HL-60/S4 treated with phorbol 12-myristate 13-acetate at 8.2 ng/mL for 4 days and 3 days (cell line): ENCODE data around the gene CCSER1.
"Not testable (repeated sequence)": the region's sequence is repeated elsewhere in the genome, so short reads cannot be mapped to it uniquely, and the experiment has no call there.

Source experiments
- in situ Hi-C: fragments of 300-500 bp; cut with MboI; formaldehyde crosslinking; loops from 2 replicates; pipeline ENCODE4 v1.15.0; 2022; ENCODE audit warnings: low sequenced_read_pairs

The CCSER1 gene

GRCh38 chr4:90281541-90282355 lies 154.6 kb downstream of the CCSER1 start:
- in situ Hi-C loops = no loop called here

- in situ Hi-C loops = no loop called here
These were observed 163.2 kb downstream of the CCSER1 start for GRCh38 chr4:90290345-90290744.

- in situ Hi-C loops = no loop called here
These were observed 165.2 kb downstream of the CCSER1 start for GRCh38 chr4:90292438-90292837.

GRCh38 chr4:90293320-90293719 lies 166.1 kb downstream of the CCSER1 start:
- in situ Hi-C loops = no loop called here

GRCh38 chr4:90299373-90299772 lies 172.2 kb downstream of the CCSER1 start:
- in situ Hi-C loops = no loop called here

- in situ Hi-C loops = no loop called here
These were observed 179.6 kb downstream of the CCSER1 start for GRCh38 chr4:90306810-90307209.

DNA sequence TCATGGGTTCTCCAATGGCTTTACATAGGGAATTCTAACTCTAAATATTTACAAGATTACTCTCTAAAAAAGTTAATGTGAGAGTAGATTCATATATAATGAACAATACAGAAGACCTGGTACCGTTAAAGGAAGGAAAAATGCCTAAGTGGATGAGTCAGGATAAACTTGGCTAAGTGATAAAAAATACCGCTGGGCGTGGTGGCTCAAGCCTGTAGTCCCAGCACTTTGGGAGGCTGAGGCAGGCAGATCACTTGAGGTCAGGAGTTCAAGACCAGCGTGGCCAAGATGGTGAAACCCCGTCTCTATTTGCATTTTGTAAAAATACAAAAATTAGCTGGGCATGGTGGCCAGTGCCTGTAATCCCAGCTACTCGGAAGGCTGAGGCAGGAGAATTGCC lies 189.9 kb downstream of the CCSER1 start:
- in situ Hi-C loops = not testable (repeated sequence)

GRCh38 chr4:90317785-90318184 lies 190.6 kb downstream of the CCSER1 start:
- in situ Hi-C loops = no loop called here

DNA sequence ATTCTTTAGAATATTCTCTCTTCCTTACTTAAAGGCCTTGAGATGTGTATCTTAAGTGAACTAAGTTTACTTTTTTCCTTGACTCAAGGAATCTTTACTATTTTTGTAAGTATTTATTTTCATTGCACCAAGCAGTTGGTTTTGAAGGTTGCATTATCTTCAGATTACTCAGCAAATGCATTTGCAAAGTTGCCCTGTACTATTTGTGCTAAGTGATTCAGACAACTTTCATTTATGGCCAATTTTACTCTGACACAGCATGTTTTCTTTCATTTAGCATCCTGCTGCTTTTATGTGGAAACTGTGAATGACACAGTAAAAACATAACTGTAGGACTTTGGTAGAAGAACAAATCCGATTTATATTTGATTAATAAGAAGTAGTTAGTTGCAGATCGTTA lies 191.0 kb downstream of the CCSER1 start:
- in situ Hi-C loops = no loop called here

GRCh38 chr4:90328558-90328957 lies 201.4 kb downstream of the CCSER1 start:
- in situ Hi-C loops = no loop called here

DNA sequence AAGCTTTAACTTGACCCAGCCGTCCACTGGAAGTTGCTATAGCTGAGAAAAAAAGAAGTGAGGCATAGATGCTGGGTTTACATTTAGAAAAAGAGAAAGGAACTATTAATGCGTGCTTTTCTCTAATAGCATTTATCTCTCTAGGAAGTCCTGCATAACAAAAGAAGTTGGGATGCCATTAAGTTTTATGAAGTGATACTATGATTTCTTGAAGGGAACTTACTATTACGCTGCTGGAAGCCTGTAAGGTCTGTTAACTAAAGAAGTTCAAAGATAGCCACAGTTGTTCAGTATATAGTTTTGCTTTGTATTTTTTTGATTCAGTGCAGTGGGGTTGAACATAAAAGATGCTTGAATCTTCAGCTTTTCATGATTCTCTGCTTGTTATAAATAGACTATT lies 203.4 kb downstream of the CCSER1 start:
- in situ Hi-C loops = no loop called here

- in situ Hi-C loops = no loop called here
These were observed 218.5 kb downstream of the CCSER1 start for GRCh38 chr4:90345549-90346215.

GRCh38 chr4:90349636-90350035 lies 222.4 kb downstream of the CCSER1 start:
- in situ Hi-C loops = no loop called here

GRCh38 chr4:90357117-90357710 lies 230.0 kb downstream of the CCSER1 start:
- in situ Hi-C loops = no loop called here

- in situ Hi-C loops = no loop called here
These were observed 247.9 kb downstream of the CCSER1 start for GRCh38 chr4:90375081-90375480.

GRCh38 chr4:90393215-90393614 lies 266.0 kb downstream of the CCSER1 start:
- in situ Hi-C loops = no loop called here

DNA sequence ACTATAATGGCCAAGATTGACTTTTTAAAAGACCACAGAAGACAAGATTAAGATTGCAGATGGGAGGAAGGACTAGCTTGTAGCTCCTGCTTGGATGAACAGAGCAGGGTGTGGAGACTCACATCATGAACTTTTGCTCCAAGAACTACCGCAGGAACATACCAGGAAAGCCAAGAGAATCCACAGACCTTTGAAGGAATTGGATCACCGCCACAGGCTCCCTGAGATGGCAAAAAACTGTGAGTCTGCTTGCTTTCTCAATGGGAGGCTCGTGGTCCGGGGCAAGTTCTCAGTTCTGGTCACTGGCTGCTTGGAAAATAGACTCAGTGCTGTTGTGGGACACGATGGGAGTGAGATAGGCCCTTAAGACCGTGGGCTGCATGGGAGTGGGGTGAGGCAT lies 276.6 kb downstream of the CCSER1 start:
- in situ Hi-C loops = no loop called here

- in situ Hi-C loops = not testable (repeated sequence)
These were observed 280.7 kb downstream of the CCSER1 start for GRCh38 chr4:90407897-90408296.

DNA sequence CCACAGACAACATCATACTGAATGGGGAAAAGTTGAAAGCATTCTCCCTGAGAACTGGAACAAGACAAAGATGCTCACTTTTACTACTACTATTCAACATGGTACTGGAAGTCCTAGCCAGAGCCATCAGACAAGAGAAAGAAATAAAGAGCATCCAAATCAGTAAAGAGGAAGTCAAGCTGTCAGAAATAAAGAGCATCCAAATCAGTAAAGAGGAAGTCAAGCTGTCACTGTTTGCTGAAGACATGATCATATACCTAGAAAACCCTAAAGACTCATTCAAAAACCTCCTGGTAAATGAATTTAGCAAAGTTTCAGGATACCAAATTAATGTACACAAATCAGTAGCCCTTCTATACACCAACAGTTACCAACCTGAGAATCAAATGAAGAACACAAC lies 285.6 kb downstream of the CCSER1 start:
- in situ Hi-C loops = not testable (repeated sequence)

DNA sequence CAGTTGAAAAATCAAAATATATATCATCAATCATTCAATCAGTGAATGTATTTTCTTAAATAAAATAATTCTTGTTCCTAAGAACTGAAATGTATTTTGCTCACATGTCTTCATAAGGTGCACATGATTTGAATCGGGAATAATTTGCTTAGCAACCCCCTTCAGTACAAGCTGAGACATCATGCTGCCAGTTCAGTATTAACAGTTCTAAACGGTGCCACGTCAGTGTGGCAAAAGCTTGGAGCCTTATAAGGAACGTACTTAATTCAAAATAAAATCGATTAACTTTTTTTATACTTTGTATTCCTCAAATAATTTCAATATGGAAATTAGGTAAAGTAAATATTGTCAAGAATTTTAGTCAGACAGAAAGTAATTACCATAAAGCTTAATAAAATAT lies 287.9 kb downstream of the CCSER1 start:
- in situ Hi-C loops = no loop called here

- in situ Hi-C loops = no loop called here
These were observed 292.0 kb downstream of the CCSER1 start for GRCh38 chr4:90419124-90419711.

DNA sequence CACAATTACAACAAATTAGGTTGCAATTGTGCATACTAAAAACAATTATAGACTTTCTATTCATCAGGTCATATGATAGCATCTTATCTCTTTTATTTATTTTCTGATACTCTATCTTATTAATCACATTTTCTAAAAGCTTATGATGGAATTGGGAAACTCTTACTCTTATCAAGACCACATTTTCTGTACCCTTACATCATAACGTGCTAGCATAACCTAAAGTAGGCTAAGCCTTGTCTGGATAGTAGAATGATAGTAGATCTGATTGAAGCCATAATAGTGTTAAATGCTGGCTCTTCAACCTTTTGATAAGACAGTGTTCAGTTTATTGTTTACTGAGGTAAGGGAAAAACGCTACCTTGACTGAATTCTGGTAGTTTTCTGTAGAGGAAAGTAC lies 294.0 kb downstream of the CCSER1 start:
- in situ Hi-C loops = no loop called here
